HEK293 (cell line): ENCODE measurements around the gene ACACB.

ENCODE experiments used
- CTCF ChIA-PET: fragments of 350-600 bp; formaldehyde crosslinking; extraction: SDS; loops from one replicate; lab custom pipeline; 2021; ENCODE audit warnings: antibody characterized with exemption; lab: Yijun Ruan, JAX
- POLR2A ChIA-PET: fragments of 300-600 bp; formaldehyde crosslinking; extraction: SDS; loops from one replicate; lab custom pipeline; 2020; ENCODE audit warnings: antibody characterized with exemption, inconsistent platforms; lab: Yijun Ruan, JAX
- H3K27ac ChIP-seq: fragments of 200-500 bp; sonication (Bioruptor generic); 2 replicates; pipeline ENCODE4 v1.5.1; 2014; ENCODE audit warnings: low read depth, low read length, control low read depth, inconsistent platforms; ENCODE audit errors: extremely low read depth
- H3K36me3 ChIP-seq, 2 experiments: fragments of 200-500 bp in 1 of 2; sonication (Bioruptor generic) in 1 of 2; 1 replicate in 1 of 2; 2 replicates in 1 of 2; pipeline ENCODE4 v1.5.1; 2014 to 2017; ENCODE audit warnings: inconsistent platforms in 2 of 2, low read length in 2 of 2; ENCODE audit not compliant: control insufficient read depth in 2 of 2, insufficient read depth in 1 of 2
- H3K4me1 ChIP-seq: fragments of 200-500 bp; sonication (Bioruptor generic); 2 replicates; pipeline ENCODE4 v1.5.1; 2014; ENCODE audit warnings: mild to moderate bottlenecking, low read length, inconsistent platforms; ENCODE audit not compliant: control insufficient read depth, insufficient read depth
- H3K4me3 ChIP-seq: 2 replicates; pipeline ENCODE4 v1.5.1; 2011; ENCODE audit warnings: low read depth, mild to moderate bottlenecking, control low read depth, low read length, moderate library complexity
- H3K9me3 ChIP-seq: fragments of 200-500 bp; sonication (Bioruptor generic); 2 replicates; pipeline ENCODE4 v1.5.1; 2014; ENCODE audit warnings: low read depth, low read length, inconsistent platforms; ENCODE audit not compliant: control insufficient read depth, insufficient read depth
- BCL11A ChIP-seq: fragments of 450-650 bp; formaldehyde crosslinking; IDR thresholded peaks from 2 replicates; pipeline ENCODE4 v1.5.1; 2016; ENCODE audit warnings: low read depth, missing biosample characterization, missing genetic modification characterization
- FEZF1 ChIP-seq: fragments of 450-650 bp; formaldehyde crosslinking; IDR thresholded peaks from 2 replicates; pipeline ENCODE4 v1.5.1; 2016; ENCODE audit warnings: missing biosample characterization, missing genetic modification characterization
- KLF1 ChIP-seq: fragments of 450-650 bp; formaldehyde crosslinking; IDR thresholded peaks from 2 replicates; pipeline ENCODE4 v1.5.1; 2016; ENCODE audit warnings: missing biosample characterization, missing genetic modification characterization
- OVOL3 ChIP-seq: fragments of 450-650 bp; formaldehyde crosslinking; IDR thresholded peaks from 2 replicates; pipeline ENCODE4 v1.5.1; 2016; ENCODE audit warnings: missing biosample characterization, missing genetic modification characterization
- REST ChIP-seq: fragments of 450-650 bp; formaldehyde crosslinking; IDR thresholded peaks from 2 replicates; pipeline ENCODE4 v1.5.1; 2016; ENCODE audit warnings: missing biosample characterization, missing genetic modification characterization
- TRIM28 ChIP-seq: IDR thresholded peaks from 2 replicates; pipeline ENCODE4 v1.6.1; 2011; ENCODE audit warnings: low read length, control low read depth, borderline replicate concordance
- WT1 ChIP-seq: fragments of 450-650 bp; formaldehyde crosslinking; IDR thresholded peaks from 2 replicates; pipeline ENCODE4 v1.5.1; 2016; ENCODE audit warnings: missing biosample characterization, missing genetic modification characterization
- ZBTB11 ChIP-seq: fragments of 450-650 bp; formaldehyde crosslinking; conservative IDR thresholded peaks from 2 replicates; pipeline ENCODE4 v1.5.1; 2016; ENCODE audit warnings: low read depth, missing biosample characterization, missing genetic modification characterization
- ZBTB17 ChIP-seq: fragments of 450-650 bp; formaldehyde crosslinking; IDR thresholded peaks from 2 replicates; pipeline ENCODE4 v1.5.1; 2016; ENCODE audit warnings: missing biosample characterization, missing genetic modification characterization
- ZNF114 ChIP-seq: fragments of 450-650 bp; formaldehyde crosslinking; IDR thresholded peaks from 2 replicates; pipeline ENCODE4 v1.5.0; 2017; ENCODE audit warnings: missing biosample characterization, missing genetic modification characterization
- ZNF2 ChIP-seq: fragments of 450-650 bp; formaldehyde crosslinking; IDR thresholded peaks from 2 replicates; pipeline ENCODE4 v1.5.1; 2016; ENCODE audit warnings: missing biosample characterization, missing genetic modification characterization
- ZNF214 ChIP-seq: fragments of 450-650 bp; formaldehyde crosslinking; IDR thresholded peaks from 2 replicates; pipeline ENCODE4 v1.5.1; 2017; ENCODE audit warnings: missing biosample characterization, mild to moderate bottlenecking, missing genetic modification characterization, borderline replicate concordance
- ZNF280C ChIP-seq: fragments of 450-650 bp; formaldehyde crosslinking; IDR thresholded peaks from 2 replicates; pipeline ENCODE4 v1.5.1; 2016; ENCODE audit warnings: missing biosample characterization, missing genetic modification characterization
- ZNF513 ChIP-seq: fragments of 450-650 bp; IDR thresholded peaks from 2 replicates; pipeline ENCODE4 v1.5.1; 2018; ENCODE audit warnings: missing biosample characterization, missing genetic modification characterization
- ZNF530 ChIP-seq: fragments of 450-650 bp; formaldehyde crosslinking; IDR thresholded peaks from 2 replicates; pipeline ENCODE4 v1.5.1; 2016; ENCODE audit warnings: low read depth, missing biosample characterization, missing genetic modification characterization
- ZNF560 ChIP-seq: fragments of 450-650 bp; formaldehyde crosslinking; IDR thresholded peaks from 2 replicates; pipeline ENCODE4 v1.5.1; 2017; ENCODE audit warnings: missing biosample characterization, missing genetic modification characterization, borderline replicate concordance
- ZNF580 ChIP-seq: fragments of 450-650 bp; formaldehyde crosslinking; IDR thresholded peaks from 2 replicates; pipeline ENCODE4 v1.5.1; 2016; ENCODE audit warnings: missing biosample characterization, missing genetic modification characterization
- ZNF677 ChIP-seq: fragments of 450-650 bp; IDR thresholded peaks from 2 replicates; pipeline ENCODE4 v1.5.0; 2018; ENCODE audit warnings: missing biosample characterization, mild to moderate bottlenecking, missing genetic modification characterization, moderate library complexity
- ZNF791 ChIP-seq: fragments of 450-650 bp; formaldehyde crosslinking; IDR thresholded peaks from 2 replicates; pipeline ENCODE4 v1.5.1; 2016; ENCODE audit warnings: missing biosample characterization, missing genetic modification characterization
- ZNF843 ChIP-seq: fragments of 450-650 bp; formaldehyde crosslinking; IDR thresholded peaks from 2 replicates; pipeline ENCODE4 v1.5.1; 2016; ENCODE audit warnings: missing biosample characterization, missing genetic modification characterization

The ACACB gene

GRCh38 chr12:109241936-109242335 is 125.5 kb downstream of the ACACB start:
- H3K36me3 ChIP-seq, result peaks cover 14 to 48% of the 10 kb centered on the region in 2 experiments; a peak in 2 of 3 replicates
- H3K9me3 ChIP-seq, result no peaks in the 10 kb centered on the region
- no peak overlapping the region for H3K4me3 ChIP-seq
- no peak overlapping the region for H3K27ac ChIP-seq
- CTCF ChIA-PET, result no interaction called here
- no peaks in the 10 kb centered on the region for H3K4me1 ChIP-seq
- POLR2A ChIA-PET, result no interaction called here
- no peak for TF ChIP-seq ZNF2 (tag by site-specific recombination)
- no peak for TF ChIP-seq ZBTB11 (tag by site-specific recombination)
- no peak for TF ChIP-seq WT1 (tag by site-specific recombination)
- no peak for TF ChIP-seq ZNF580
- TF ChIP-seq ZBTB17 (tag by site-specific recombination), result no peak
- TF ChIP-seq ZNF280C, result no peak
- no peak for TF ChIP-seq ZNF214 (tag by site-specific recombination)
- no peak for TF ChIP-seq ZNF677 (tag by site-specific recombination)

GRCh38 chr12:109244073-109244472 is 127.7 kb downstream of the ACACB start:
- H3K4me3 ChIP-seq, result no peak overlapping the region
- no peaks in the 10 kb centered on the region for H3K9me3 ChIP-seq
- TF ChIP-seq ZNF791 (tag by site-specific recombination) (no peak), ZNF843 (tag by site-specific recombination) (no peak), OVOL3 (tag by site-specific recombination) (no peak), KLF1 (tag by site-specific recombination) (no peak), FEZF1 (tag by site-specific recombination) (no peak), ZNF560 (tag by site-specific recombination) (no peak), BCL11A (tag by site-specific recombination) (no peak), ZNF114 (tag by site-specific recombination) (no peak), REST (tag by site-specific recombination) (no peak), TRIM28 (no peak), ZNF530 (tag by site-specific recombination) (no peak), ZNF513 (tag by site-specific recombination) (no peak)
- no peaks in the 10 kb centered on the region for H3K4me1 ChIP-seq
- ChIA-PET POLR2A (no interaction called here), CTCF (interaction anchor here (1.1 to 2.4 kb wide), 2 partner anchors 19 to 143 kb away, joined by 3 to 12 read pairs; no protein-coding TSS in a partner anchor)
- peaks cover 14 to 43% of the 10 kb centered on the region in 2 experiments; a peak in 2 of 3 replicates for H3K36me3 ChIP-seq
- H3K27ac ChIP-seq, result no peak overlapping the region
